Measurements from ENCODE around the gene ZBTB20. TPM values are rescaled to one million over a fixed set of nuclear protein-coding genes. Genes with fewer than 3 reads are reported as not detected.

The ZBTB20 gene
- total and polyA plus RNA-seq, 2 of the 4 experiments (the other 2 are of a cell fraction) = 0.75 to 14.7 TPM

DNA sequence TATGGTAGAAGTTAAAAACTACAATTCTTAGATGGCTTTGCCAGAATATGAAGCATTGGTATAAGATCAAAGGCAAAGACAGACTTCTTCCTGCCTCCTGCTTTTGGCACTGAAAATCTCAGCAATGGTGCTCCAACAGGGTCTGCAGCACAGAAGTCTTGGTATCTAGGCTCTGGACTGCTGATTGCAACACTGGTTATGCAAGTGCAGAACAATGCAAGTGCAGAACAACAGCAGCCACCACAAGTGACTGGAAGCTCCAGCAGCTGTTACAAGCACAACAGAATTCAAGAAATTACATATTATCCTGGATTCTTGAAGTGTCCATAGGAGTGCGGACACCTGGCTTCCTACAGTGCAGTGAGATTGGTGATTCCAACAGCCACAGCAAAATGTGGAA lies 33.7 kb downstream of the ZBTB20 start:
- no CpG with 5 or more reads among the region's 1 CpG for WGBS, 2 experiments (ENCODE audit: extremely low coverage in 2 of 2, insufficient read length in 1 of 2)
- Histone ChIP-seq H3K14ac (replicated peaks; ENCODE audit: low read depth, low read length) (no peak overlapping the region), H2BK120ac (ENCODE audit: low read depth, low read length) (no peak overlapping the region), H3K56ac (ENCODE audit: extremely low read depth, insufficient read depth, low read length) (no peak overlapping the region), H3K23ac (ENCODE audit: low read depth, low read length) (no peak overlapping the region), H3K27me3 (ENCODE audit: control insufficient read depth, insufficient read depth, low read length) (no peaks in the 10 kb centered on the region), H2AK9ac (replicated peaks; ENCODE audit: low read depth, low read length, poor library complexity) (no peak overlapping the region), H4K8ac (ENCODE audit: low read depth in 2 of 2, low read length in 2 of 2) (no peak overlapping the region), H3K18ac (ENCODE audit: low read depth, low read length) (no peak overlapping the region), H3K9me3 (ENCODE audit: control insufficient read depth, insufficient read depth, low read length) (no peaks in the 10 kb centered on the region), H3K4me2 (ENCODE audit: low read depth, low read length) (no peak overlapping the region), H2BK5ac (ENCODE audit: low read depth, low read length, poor library complexity, severe bottlenecking) (no peak overlapping the region), H3K4me3 (ENCODE audit: insufficient read depth, low read depth, low read length) (no peak overlapping the region), H4K20me1 (ENCODE audit: insufficient read depth, low read length) (no peaks in the 10 kb centered on the region), H2BK20ac (ENCODE audit: low read depth, low read length) (no peak overlapping the region), H3K27ac (ENCODE audit: insufficient read depth, low read length) (no peak overlapping the region), H3K4me1 (ENCODE audit: control insufficient read depth, insufficient read depth, low read length) (peaks cover 2% of the 10 kb centered on the region; the same call in 1 of the 2 replicates), H4K5ac (ENCODE audit: low read depth, low read length) (no peak overlapping the region), H3K36me3 (ENCODE audit: control insufficient read depth, insufficient read depth, low read length) (no peaks in the 10 kb centered on the region), H3K79me1 (ENCODE audit: low read depth in 1 of 2, low read length in 2 of 2) (no peaks in the 10 kb centered on the region), H2BK15ac (ENCODE audit: low read depth, low read length) (no peak overlapping the region), H3K4ac (ENCODE audit: low read depth, low read length) (no peak overlapping the region), H3K9me1 (ENCODE audit: insufficient read depth, low read length) (no peaks in the 10 kb centered on the region), H3K9ac (ENCODE audit: low read depth, low read length) (no peak overlapping the region), H2AK5ac (ENCODE audit: low read depth, low read length) (no peak overlapping the region), H4K91ac (ENCODE audit: insufficient read depth, low read depth, low read length) (no peak overlapping the region), H2AFZ (replicated peaks; ENCODE audit: low read length, poor library complexity) (no peak overlapping the region)
- intact Hi-C loops (cut with micrococcal nuclease) (no loop called here), dilution Hi-C loops (cut with HindIII; ENCODE audit: low sequenced_read_pairs, unreplicated experiment) (no loop called here), in situ Hi-C loops (cut with MboI; ENCODE audit: low sequenced_read_pairs) (no loop called here)
- ChIA-PET POLR2A (ENCODE audit: unreplicated experiment) (no interaction called here), CTCF (no interaction called here)
- ATAC-seq (ENCODE audit: low read depth) (peak; percentile 53), DNase-seq (peak; percentile 46)
- TF ChIP-seq POLR2A (IDR thresholded peaks at IDR 0.05; ENCODE audit: low read depth, low read length) = no peak
- TF ChIP-seq RAD21 (IDR thresholded peaks at IDR 0.05; ENCODE audit: low read length) = no peak
- peak; percentile 82 for TF ChIP-seq CEBPB (IDR thresholded peaks at IDR 0.05; ENCODE audit: low read depth, low read length)
- no TSS peak for BruUV-seq (replicated peaks)

Measured in IMR-90 (cell line).